Smooth muscle cell (in vitro differentiated cells): ENCODE results near the gene PSMB7. TPM values are rescaled to one million over a fixed set of nuclear protein-coding genes. Genes with fewer than 3 reads are reported as not detected.

Experiments
- DNase-seq: peaks from one replicate; lab custom pipeline; 2025; ENCODE audit not compliant: unreplicated experiment; lab: John Stamatoyannopoulos, UW
- H2AFZ ChIP-seq: fragments of 200-600 bp; sonication (generic); 2 replicates; pipeline ENCODE4 v1.6.0; 2016; ENCODE audit warnings: antibody characterized with exemption, low read depth, mild to moderate bottlenecking
- H3F3A ChIP-seq: fragments of 200-600 bp; sonication (generic); 2 replicates; pipeline ENCODE4 v1.6.0; 2017; ENCODE audit warnings: antibody characterized with exemption, low read depth
- H3K27ac ChIP-seq: fragments of 200-600 bp; sonication (generic); 2 replicates; pipeline ENCODE4 v1.5.1; 2016; ENCODE audit warnings: low read depth, mild to moderate bottlenecking
- H3K27me3 ChIP-seq: fragments of 200-600 bp; sonication (generic); 2 replicates; pipeline ENCODE4 v1.6.1; 2016; ENCODE audit warnings: low read depth, mild to moderate bottlenecking
- H3K36me3 ChIP-seq: fragments of 200-600 bp; sonication (generic); 2 replicates; pipeline ENCODE4 v1.5.1; 2016; ENCODE audit warnings: low read depth
- H3K4me1 ChIP-seq: fragments of 200-600 bp; sonication (generic); 2 replicates; pipeline ENCODE4 v1.5.1; 2016; ENCODE audit warnings: low read depth
- H3K4me2 ChIP-seq: fragments of 200-600 bp; sonication (generic); 2 replicates; pipeline ENCODE4 v1.6.0; 2016; ENCODE audit warnings: mild to moderate bottlenecking
- H3K4me3 ChIP-seq: fragments of 200-600 bp; sonication (generic); 2 replicates; pipeline ENCODE4 v1.5.1; 2016; ENCODE audit warnings: mild to moderate bottlenecking
- H3K79me2 ChIP-seq: fragments of 200-600 bp; sonication (generic); 2 replicates; pipeline ENCODE4 v1.6.0; 2016; ENCODE audit warnings: low read depth, mild to moderate bottlenecking
- H3K9ac ChIP-seq: fragments of 200-600 bp; sonication (generic); 2 replicates; pipeline ENCODE4 v1.6.0; 2016; ENCODE audit warnings: low read depth
- H3K9me3 ChIP-seq: fragments of 200-600 bp; sonication (generic); replicated peaks from 2 replicates; pipeline ENCODE4 v1.5.1; 2016; ENCODE audit warnings: low read depth
- H4K20me1 ChIP-seq: fragments of 200-600 bp; sonication (generic); 2 replicates; pipeline ENCODE4 v1.6.0; 2016; ENCODE audit warnings: low read depth
- WGBS: methylation state at CpG from one replicate; pipeline ENCODE4 v1.1.7; 2016; ENCODE audit warnings: low lambda C conversion rate; 5-methylcytosine and 5-hydroxymethylcytosine counted together
- polyA plus RNA-seq: library from polyadenylated mRNA; unstranded; fragments of >200 nt; fragmentation: Nextera tagmentation; extraction: Ambion mirVana; gene quantifications from 2 replicates; pipeline ENCODE4 v1.2.1, GENCODE V29; 2016
- total RNA-seq: library from RNA; depleted of rRNA; stranded (reverse); fragments of >200 nt; gene quantifications from 2 replicates; pipeline ENCODE4 v1.2.3, GENCODE V29; 2014
- TF ChIP-seq, protein P1 (sequence below): fragments of 200-600 bp; sonication (generic); IDR thresholded peaks from 2 replicates; pipeline ENCODE4 v1.5.1; 2017; ENCODE audit warnings: borderline replicate concordance, mild to moderate bottlenecking, antibody characterized with exemption; ENCODE audit not compliant: insufficient read depth, poor library complexity, severe bottlenecking

PSMB7 gene
- total and polyA plus RNA-seq, 2 experiments from 2014 or later, result 246 to 302 TPM

DNA sequence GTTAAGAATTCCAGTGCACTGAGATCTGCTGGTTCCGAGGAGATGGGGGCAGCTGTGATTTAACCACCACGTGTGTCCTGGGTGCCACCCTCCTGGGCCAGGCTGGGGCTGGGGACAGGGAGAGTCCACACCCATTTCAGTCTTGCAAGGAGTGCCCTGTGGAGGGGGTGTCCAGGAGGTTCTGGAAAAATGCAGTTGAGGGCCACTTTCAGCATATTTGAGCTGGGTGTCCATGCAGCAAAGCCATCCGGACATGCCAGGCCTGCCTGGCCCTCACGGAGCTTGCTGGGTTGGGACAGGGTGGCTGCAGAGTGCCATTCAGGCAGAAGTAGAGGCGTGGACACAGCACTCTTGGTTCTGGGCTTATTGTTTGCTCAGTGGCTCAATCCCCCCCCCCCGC, 89.4 kb downstream of the PSMB7 start:
- H3K27ac ChIP-seq, result no peak overlapping the region
- no peaks in the 10 kb centered on the region for H3K27me3 ChIP-seq
- no peak overlapping the region for H3K4me3 ChIP-seq
- H3F3A ChIP-seq, result no peaks in the 10 kb centered on the region
- no peaks in the 10 kb centered on the region for H3K36me3 ChIP-seq
- no peak for DNase-seq
- H3K79me2 ChIP-seq, result no peaks in the 10 kb centered on the region
- H3K9me3 ChIP-seq, result no peaks in the 10 kb centered on the region
- no peak overlapping the region for H3K4me2 ChIP-seq
- peaks cover 63% of the 10 kb centered on the region for H4K20me1 ChIP-seq
- 99% methylated on average over 6 of the region's 6 CpGs for WGBS
- TF ChIP-seq, protein P1, sequence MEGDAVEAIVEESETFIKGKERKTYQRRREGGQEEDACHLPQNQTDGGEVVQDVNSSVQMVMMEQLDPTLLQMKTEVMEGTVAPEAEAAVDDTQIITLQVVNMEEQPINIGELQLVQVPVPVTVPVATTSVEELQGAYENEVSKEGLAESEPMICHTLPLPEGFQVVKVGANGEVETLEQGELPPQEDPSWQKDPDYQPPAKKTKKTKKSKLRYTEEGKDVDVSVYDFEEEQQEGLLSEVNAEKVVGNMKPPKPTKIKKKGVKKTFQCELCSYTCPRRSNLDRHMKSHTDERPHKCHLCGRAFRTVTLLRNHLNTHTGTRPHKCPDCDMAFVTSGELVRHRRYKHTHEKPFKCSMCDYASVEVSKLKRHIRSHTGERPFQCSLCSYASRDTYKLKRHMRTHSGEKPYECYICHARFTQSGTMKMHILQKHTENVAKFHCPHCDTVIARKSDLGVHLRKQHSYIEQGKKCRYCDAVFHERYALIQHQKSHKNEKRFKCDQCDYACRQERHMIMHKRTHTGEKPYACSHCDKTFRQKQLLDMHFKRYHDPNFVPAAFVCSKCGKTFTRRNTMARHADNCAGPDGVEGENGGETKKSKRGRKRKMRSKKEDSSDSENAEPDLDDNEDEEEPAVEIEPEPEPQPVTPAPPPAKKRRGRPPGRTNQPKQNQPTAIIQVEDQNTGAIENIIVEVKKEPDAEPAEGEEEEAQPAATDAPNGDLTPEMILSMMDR, result no peak
- no peaks in the 10 kb centered on the region for H3K4me1 ChIP-seq
- H3K9ac ChIP-seq, result no peak overlapping the region
- H2AFZ ChIP-seq, result no peak overlapping the region

DNA sequence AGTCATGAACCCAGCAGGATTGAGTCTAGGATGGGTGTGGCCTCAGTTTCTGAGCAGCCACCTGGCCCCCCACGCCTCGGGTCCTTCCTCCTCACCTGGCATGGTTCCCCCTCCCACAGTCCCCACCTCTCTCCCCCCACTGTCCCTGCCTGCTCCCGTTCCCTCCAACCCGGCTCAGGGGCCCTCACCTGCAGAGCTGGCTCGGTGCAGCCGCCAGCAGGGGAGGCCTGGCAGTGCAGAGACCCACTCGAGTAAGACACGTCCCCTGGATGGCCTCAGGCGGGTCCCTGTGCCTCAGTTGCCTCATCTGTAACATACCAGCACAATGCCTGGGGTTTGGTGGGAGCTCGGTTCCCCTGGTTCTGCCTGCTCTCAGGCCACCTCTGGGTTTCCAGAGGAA, 91.3 kb downstream of the PSMB7 start:
- Histone ChIP-seq H3K4me2 (no peak overlapping the region), H3K9me3 (no peaks in the 10 kb centered on the region), H3K27me3 (no peaks in the 10 kb centered on the region), H3K9ac (no peak overlapping the region), H3K79me2 (no peaks in the 10 kb centered on the region), H3K4me1 (no peaks in the 10 kb centered on the region), H4K20me1 (peaks cover 62% of the 10 kb centered on the region), H3F3A (no peaks in the 10 kb centered on the region), H3K4me3 (no peak overlapping the region), H3K27ac (no peak overlapping the region), H2AFZ (no peak overlapping the region), H3K36me3 (no peaks in the 10 kb centered on the region)
- 91% methylated on average over 6 of the region's 10 CpGs for WGBS
- TF ChIP-seq, protein P1, result no peak
- no peak for DNase-seq

DNA sequence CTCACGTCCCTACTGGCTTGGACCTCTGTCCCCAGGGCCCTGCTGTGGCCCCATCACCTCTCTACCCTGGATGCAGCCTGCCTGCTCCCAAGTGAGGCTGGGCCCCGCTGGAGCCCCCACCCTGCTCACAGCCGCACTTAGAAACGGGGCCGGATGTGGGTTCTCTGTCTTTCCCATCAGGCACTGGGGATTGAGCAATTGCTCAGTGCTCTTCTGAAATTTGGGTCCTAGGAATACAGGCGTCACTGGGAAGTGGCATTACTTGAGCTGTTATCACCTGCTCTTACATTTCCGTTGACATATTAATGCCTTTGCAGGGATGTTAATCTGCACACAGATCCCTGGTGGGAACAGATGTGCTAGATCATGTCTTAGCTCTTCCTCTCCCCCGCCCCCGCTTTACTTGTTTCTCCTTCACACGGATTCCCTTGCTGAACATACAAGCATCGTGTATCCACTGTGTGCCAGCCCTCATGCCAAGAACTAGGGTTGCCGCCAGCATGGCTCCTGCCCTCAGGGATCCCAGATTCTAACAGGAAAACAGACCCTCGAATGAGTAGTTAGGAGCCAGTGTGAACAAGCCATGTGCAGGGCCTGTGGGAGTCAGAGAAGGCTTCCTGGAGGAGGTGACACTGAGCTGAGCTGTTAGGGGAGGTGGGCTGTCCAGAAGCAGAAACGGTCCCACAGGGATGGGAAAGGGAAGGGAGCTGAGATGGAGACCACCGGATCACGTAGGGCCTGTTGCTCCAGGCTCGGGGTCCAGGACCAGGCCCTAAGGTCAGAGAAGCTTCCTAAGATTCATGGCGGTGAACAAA, 92.4 kb downstream of the PSMB7 start:
- no peak overlapping the region for H3K4me3 ChIP-seq
- no peak overlapping the region for H2AFZ ChIP-seq
- H4K20me1 ChIP-seq, result peaks cover 58% of the 10 kb centered on the region
- H3K9ac ChIP-seq, result no peak overlapping the region
- 92% methylated on average over 18 of the region's 18 CpGs for WGBS
- TF ChIP-seq, protein P1, result no peak
- H3F3A ChIP-seq, result no peaks in the 10 kb centered on the region
- no peak overlapping the region for H3K27ac ChIP-seq
- no peaks in the 10 kb centered on the region for H3K9me3 ChIP-seq
- H3K4me2 ChIP-seq, result no peak overlapping the region
- no peaks in the 10 kb centered on the region for H3K4me1 ChIP-seq
- no peaks in the 10 kb centered on the region for H3K36me3 ChIP-seq
- DNase-seq, result no peak
- H3K27me3 ChIP-seq, result no peaks in the 10 kb centered on the region
- H3K79me2 ChIP-seq, result no peaks in the 10 kb centered on the region

DNA sequence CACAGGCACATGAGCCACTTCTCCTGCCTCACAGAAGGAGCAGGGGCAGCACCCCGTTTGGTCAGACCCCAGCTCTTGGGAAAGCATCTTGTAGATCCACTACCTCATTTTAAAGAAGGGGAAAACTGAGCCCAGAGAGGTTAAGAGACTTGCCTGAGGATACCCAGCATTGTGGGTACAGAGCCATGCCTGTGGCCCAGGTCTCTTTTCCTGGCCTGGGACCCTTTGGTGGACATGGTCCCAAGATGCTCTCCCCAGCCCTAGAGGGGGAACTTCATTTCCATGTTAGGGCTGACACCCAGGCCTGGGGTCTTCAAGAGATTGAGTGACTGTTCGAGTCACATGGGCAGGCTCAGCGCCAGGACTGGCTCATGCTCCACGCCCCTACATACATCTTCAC, 93.3 kb downstream of the PSMB7 start:
- H3K27ac ChIP-seq, result no peak overlapping the region
- no peaks in the 10 kb centered on the region for H3K36me3 ChIP-seq
- no peaks in the 10 kb centered on the region for H3K79me2 ChIP-seq
- H3K4me3 ChIP-seq, result no peak overlapping the region
- no peak overlapping the region for H3K4me2 ChIP-seq
- no peaks in the 10 kb centered on the region for H3F3A ChIP-seq
- H3K9me3 ChIP-seq, result no peaks in the 10 kb centered on the region
- peaks cover 62% of the 10 kb centered on the region for H4K20me1 ChIP-seq
- no peak overlapping the region for H2AFZ ChIP-seq
- no peaks in the 10 kb centered on the region for H3K4me1 ChIP-seq
- WGBS, result 78% methylated on average over 3 of the region's 4 CpGs
- TF ChIP-seq, protein P1, result no peak
- H3K9ac ChIP-seq, result no peak overlapping the region
- no peaks in the 10 kb centered on the region for H3K27me3 ChIP-seq
- DNase-seq, result no peak
